Activated CD4-positive, alpha-beta T cell treated with anti-CD3 and anti-CD28 coated beads, Interleukin-2, amount 50 U/mL, for 24 hours (primary cell): Measurements from ENCODE around the gene FAM174B.

ENCODE experiments used
- DNase-seq, 2 donors: peaks; one replicate each; pipeline ENCODE4 v3.0.0-alpha.2; 2020; ENCODE audit warnings: low read depth in 1 of 2, low spot score in 1 of 2

The FAM174B gene

GRCh38 chr15:92602267-92602593, 53.3 kb downstream of the FAM174B start:
- no peak for DNase-seq

GRCh38 chr15:92601592-92602266, 53.8 kb downstream of the FAM174B start:
- DNase-seq, result no peak

- DNase-seq, result no peak
These were observed 54.7 kb downstream of the FAM174B start for GRCh38 chr15:92600856-92601255.

- DNase-seq, result no peak
These were observed 56.1 kb downstream of the FAM174B start for GRCh38 chr15:92599394-92599970.

- DNase-seq, result no peak
These were observed 58.0 kb downstream of the FAM174B start for GRCh38 chr15:92597548-92597947.

GRCh38 chr15:92596623-92597022, 59.0 kb downstream of the FAM174B start:
- DNase-seq, result no peak

- DNase-seq, result no peak
These were observed 59.8 kb downstream of the FAM174B start for GRCh38 chr15:92595506-92596381.

- no peak for DNase-seq
These were observed 64.3 kb downstream of the FAM174B start for GRCh38 chr15:92591275-92591674.

GRCh38 chr15:92586966-92587365, 68.6 kb downstream of the FAM174B start:
- DNase-seq, result no peak

- no peak for DNase-seq
These were observed 69.1 kb downstream of the FAM174B start for GRCh38 chr15:92586383-92586942.

GRCh38 chr15:92584105-92584504, 71.5 kb downstream of the FAM174B start:
- DNase-seq, result no peak

- no peak for DNase-seq
These were observed 72.2 kb downstream of the FAM174B start for GRCh38 chr15:92583096-92584034.

- no peak for DNase-seq
These were observed 73.4 kb downstream of the FAM174B start for GRCh38 chr15:92582206-92582605.

- DNase-seq, result no peak
These were observed 74.6 kb downstream of the FAM174B start for GRCh38 chr15:92580933-92581445.

- no peak for DNase-seq
These were observed 75.1 kb downstream of the FAM174B start for GRCh38 chr15:92580521-92580920.

GRCh38 chr15:92579931-92580470, 75.6 kb downstream of the FAM174B start:
- DNase-seq, result no peak

GRCh38 chr15:92579486-92579885, 76.1 kb downstream of the FAM174B start:
- DNase-seq, result no peak

- no peak for DNase-seq
These were observed 77.3 kb downstream of the FAM174B start for GRCh38 chr15:92578096-92578835.

GRCh38 chr15:92576597-92577200, 78.9 kb downstream of the FAM174B start:
- no peak for DNase-seq
